ENCODE measurements around the gene ZMYND15. TPM values are rescaled to one million over a fixed set of nuclear protein-coding genes. Genes with fewer than 3 reads are reported as not detected.
A peak's percentile ranks its signal among the peaks of the same experiment; 100 is the strongest.

ZMYND15 gene
- total and polyA plus RNA-seq, 2 of the 13 experiments (the other 11 are each of a cell fraction or from before 2014, with no cell fraction given), result 0.24 to 2.7 TPM

DNA sequence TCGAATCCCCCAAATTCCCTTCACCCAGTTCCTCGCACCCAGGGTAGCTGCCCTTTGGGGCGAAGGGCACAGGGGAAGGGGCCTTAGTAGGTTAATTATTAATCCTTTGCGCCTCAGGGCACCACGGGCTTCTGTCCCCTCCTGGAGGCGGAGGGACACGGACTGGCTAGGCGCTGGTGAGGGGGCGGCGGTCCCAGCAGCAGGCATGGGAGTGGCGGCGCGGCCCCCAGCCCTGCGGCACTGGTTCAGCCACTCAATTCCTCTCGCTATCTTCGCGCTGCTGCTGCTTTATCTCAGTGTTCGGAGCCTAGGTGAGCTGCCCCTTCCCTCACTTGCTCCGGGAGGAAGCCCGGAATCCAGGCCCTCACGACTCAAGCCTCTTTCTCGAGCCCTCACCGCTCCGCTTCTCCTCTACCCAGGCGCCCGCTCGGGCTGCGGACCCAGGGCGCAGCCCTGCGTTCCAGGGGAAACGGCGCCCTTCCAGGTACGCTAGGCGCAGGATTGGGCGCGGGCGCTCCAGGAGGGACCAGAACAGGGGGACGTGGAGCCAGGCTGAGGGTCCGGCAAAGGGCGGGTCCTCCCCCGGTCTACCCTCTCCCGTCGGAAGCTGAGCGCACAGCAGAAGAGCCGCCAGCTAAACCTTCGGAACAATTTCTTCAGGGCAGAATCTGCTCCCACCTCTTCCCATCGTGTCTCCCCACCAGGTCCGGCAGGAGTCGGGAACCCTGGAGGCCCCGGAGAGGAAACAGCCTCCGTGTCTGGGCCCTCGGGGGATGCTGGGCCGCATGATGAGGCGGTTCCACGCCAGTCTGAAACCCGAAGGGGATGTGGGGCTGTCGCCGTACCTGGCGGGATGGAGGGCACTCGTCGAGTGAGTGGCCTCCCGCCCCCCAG is 49.4 kb downstream of the ZMYND15 start, which contains the start of gene GLTPD2 (continued):
- TF ChIP-seq, protein P1, sequence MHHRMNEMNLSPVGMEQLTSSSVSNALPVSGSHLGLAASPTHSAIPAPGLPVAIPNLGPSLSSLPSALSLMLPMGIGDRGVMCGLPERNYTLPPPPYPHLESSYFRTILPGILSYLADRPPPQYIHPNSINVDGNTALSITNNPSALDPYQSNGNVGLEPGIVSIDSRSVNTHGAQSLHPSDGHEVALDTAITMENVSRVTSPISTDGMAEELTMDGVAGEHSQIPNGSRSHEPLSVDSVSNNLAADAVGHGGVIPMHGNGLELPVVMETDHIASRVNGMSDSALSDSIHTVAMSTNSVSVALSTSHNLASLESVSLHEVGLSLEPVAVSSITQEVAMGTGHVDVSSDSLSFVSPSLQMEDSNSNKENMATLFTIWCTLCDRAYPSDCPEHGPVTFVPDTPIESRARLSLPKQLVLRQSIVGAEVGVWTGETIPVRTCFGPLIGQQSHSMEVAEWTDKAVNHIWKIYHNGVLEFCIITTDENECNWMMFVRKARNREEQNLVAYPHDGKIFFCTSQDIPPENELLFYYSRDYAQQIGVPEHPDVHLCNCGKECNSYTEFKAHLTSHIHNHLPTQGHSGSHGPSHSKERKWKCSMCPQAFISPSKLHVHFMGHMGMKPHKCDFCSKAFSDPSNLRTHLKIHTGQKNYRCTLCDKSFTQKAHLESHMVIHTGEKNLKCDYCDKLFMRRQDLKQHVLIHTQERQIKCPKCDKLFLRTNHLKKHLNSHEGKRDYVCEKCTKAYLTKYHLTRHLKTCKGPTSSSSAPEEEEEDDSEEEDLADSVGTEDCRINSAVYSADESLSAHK (CRISPR knock-in tag; IDR thresholded peaks at IDR 0.05; ENCODE audit: borderline replicate concordance), result no peak
- TF ChIP-seq, protein P2, sequence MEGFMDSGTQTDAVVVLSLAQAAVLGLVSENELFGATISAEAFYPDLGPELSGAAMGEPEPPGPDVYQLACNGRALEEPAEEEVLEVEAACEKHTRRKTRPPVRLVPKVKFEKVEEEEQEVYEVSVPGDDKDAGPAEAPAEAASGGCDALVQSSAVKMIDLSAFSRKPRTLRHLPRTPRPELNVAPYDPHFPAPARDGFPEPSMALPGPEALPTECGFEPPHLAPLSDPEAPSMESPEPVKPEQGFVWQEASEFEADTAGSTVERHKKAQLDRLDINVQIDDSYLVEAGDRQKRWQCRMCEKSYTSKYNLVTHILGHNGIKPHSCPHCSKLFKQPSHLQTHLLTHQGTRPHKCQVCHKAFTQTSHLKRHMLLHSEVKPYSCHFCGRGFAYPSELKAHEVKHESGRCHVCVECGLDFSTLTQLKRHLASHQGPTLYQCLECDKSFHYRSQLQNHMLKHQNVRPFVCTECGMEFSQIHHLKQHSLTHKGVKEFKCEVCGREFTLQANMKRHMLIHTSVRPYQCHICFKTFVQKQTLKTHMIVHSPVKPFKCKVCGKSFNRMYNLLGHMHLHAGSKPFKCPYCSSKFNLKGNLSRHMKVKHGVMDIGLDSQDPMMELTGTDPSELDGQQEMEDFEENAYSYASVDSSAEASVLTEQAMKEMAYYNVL (CRISPR knock-in tag; IDR thresholded peaks at IDR 0.05; ENCODE audit: borderline replicate concordance), result peak; percentile 58; the same call in 1 of the 2 replicates
- TF ChIP-seq CCDC6 (CRISPR knock-in tag; IDR thresholded peaks at IDR 0.05) (no peak; the same call in 1 of the 2 replicates), SNRNP70 (IDR thresholded peaks at IDR 0.05; ENCODE audit: low read depth, low read length) (no peak), ZNF20 (CRISPR knock-in tag; IDR thresholded peaks at IDR 0.05) (no peak), LCORL (IDR thresholded peaks at IDR 0.05) (no peak), LCORL (CRISPR knock-in tag; IDR thresholded peaks at IDR 0.05) (peak; percentile 86; the same call in 1 of the 2 replicates), ZNF672 (CRISPR knock-in tag; IDR thresholded peaks at IDR 0.05) (no peak)
- TF ChIP-seq, protein P3, sequence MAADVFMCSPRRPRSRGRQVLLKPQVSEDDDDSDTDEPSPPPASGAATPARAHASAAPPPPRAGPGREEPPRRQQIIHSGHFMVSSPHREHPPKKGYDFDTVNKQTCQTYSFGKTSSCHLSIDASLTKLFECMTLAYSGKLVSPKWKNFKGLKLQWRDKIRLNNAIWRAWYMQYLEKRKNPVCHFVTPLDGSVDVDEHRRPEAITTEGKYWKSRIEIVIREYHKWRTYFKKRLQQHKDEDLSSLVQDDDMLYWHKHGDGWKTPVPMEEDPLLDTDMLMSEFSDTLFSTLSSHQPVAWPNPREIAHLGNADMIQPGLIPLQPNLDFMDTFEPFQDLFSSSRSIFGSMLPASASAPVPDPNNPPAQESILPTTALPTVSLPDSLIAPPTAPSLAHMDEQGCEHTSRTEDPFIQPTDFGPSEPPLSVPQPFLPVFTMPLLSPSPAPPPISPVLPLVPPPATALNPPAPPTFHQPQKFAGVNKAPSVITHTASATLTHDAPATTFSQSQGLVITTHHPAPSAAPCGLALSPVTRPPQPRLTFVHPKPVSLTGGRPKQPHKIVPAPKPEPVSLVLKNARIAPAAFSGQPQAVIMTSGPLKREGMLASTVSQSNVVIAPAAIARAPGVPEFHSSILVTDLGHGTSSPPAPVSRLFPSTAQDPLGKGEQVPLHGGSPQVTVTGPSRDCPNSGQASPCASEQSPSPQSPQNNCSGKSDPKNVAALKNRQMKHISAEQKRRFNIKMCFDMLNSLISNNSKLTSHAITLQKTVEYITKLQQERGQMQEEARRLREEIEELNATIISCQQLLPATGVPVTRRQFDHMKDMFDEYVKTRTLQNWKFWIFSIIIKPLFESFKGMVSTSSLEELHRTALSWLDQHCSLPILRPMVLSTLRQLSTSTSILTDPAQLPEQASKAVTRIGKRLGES (CRISPR knock-in tag; IDR thresholded peaks at IDR 0.05; ENCODE audit: borderline replicate concordance), result no peak
- TF ChIP-seq, protein P4, sequence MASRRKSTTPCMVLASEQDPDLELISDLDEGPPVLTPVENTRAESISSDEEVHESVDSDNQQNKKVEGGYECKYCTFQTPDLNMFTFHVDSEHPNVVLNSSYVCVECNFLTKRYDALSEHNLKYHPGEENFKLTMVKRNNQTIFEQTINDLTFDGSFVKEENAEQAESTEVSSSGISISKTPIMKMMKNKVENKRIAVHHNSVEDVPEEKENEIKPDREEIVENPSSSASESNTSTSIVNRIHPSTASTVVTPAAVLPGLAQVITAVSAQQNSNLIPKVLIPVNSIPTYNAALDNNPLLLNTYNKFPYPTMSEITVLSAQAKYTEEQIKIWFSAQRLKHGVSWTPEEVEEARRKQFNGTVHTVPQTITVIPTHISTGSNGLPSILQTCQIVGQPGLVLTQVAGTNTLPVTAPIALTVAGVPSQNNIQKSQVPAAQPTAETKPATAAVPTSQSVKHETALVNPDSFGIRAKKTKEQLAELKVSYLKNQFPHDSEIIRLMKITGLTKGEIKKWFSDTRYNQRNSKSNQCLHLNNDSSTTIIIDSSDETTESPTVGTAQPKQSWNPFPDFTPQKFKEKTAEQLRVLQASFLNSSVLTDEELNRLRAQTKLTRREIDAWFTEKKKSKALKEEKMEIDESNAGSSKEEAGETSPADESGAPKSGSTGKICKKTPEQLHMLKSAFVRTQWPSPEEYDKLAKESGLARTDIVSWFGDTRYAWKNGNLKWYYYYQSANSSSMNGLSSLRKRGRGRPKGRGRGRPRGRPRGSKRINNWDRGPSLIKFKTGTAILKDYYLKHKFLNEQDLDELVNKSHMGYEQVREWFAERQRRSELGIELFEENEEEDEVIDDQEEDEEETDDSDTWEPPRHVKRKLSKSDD (CRISPR knock-in tag; IDR thresholded peaks at IDR 0.05; ENCODE audit: low read depth), result no peak
- TF ChIP-seq, protein P5, sequence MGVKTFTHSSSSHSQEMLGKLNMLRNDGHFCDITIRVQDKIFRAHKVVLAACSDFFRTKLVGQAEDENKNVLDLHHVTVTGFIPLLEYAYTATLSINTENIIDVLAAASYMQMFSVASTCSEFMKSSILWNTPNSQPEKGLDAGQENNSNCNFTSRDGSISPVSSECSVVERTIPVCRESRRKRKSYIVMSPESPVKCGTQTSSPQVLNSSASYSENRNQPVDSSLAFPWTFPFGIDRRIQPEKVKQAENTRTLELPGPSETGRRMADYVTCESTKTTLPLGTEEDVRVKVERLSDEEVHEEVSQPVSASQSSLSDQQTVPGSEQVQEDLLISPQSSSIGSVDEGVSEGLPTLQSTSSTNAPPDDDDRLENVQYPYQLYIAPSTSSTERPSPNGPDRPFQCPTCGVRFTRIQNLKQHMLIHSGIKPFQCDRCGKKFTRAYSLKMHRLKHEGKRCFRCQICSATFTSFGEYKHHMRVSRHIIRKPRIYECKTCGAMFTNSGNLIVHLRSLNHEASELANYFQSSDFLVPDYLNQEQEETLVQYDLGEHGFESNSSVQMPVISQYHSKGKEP (CRISPR knock-in tag; IDR thresholded peaks at IDR 0.05), result no peak; the same call in 1 of the 2 replicates
- TF ChIP-seq, protein P6, sequence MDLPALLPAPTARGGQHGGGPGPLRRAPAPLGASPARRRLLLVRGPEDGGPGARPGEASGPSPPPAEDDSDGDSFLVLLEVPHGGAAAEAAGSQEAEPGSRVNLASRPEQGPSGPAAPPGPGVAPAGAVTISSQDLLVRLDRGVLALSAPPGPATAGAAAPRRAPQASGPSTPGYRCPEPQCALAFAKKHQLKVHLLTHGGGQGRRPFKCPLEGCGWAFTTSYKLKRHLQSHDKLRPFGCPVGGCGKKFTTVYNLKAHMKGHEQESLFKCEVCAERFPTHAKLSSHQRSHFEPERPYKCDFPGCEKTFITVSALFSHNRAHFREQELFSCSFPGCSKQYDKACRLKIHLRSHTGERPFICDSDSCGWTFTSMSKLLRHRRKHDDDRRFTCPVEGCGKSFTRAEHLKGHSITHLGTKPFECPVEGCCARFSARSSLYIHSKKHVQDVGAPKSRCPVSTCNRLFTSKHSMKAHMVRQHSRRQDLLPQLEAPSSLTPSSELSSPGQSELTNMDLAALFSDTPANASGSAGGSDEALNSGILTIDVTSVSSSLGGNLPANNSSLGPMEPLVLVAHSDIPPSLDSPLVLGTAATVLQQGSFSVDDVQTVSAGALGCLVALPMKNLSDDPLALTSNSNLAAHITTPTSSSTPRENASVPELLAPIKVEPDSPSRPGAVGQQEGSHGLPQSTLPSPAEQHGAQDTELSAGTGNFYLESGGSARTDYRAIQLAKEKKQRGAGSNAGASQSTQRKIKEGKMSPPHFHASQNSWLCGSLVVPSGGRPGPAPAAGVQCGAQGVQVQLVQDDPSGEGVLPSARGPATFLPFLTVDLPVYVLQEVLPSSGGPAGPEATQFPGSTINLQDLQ (CRISPR knock-in tag; IDR thresholded peaks at IDR 0.05), result no peak
